Testis (tissue), 2 donors: ENCODE data around the gene SLC9C1.

Experiments used
- POLR2A ChIP-seq: fragments of 450-650 bp; IDR thresholded peaks from one replicate; pipeline ENCODE4 v1.6.1; 2017; ENCODE audit warnings: antibody characterized with exemption, mild to moderate bottlenecking, moderate library complexity
- TF ChIP-seq, protein P1 (sequence below), 3 experiments: fragments of 450-650 bp in 2 of 3; fragments of 200-600 bp in 1 of 3; sonication (generic) in 1 of 3; IDR thresholded peaks; one replicate each; pipeline ENCODE4 v1.5.1; 2016 to 2019; ENCODE audit warnings: antibody characterized with exemption in 3 of 3, mild to moderate bottlenecking in 2 of 3, moderate library complexity in 1 of 3

DNA sequence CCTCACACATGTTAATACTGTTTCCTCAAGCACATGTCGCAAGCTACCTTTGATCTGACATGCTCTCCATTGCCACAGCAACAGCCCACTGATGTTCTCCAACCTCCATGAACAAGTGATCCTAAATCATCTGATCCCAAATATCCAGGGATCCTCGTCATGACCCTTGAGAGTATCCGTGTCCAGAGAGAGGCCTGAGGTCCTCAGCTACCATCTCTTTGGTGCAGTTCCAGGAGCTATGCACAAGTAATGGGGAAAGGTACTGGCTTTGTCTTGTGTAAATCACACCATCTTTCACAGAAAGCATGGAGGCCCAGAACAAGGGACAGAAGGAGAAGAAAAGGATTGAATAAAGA is 163.4 kb downstream of the SLC9C1 start:
- TF ChIP-seq, protein P1, sequence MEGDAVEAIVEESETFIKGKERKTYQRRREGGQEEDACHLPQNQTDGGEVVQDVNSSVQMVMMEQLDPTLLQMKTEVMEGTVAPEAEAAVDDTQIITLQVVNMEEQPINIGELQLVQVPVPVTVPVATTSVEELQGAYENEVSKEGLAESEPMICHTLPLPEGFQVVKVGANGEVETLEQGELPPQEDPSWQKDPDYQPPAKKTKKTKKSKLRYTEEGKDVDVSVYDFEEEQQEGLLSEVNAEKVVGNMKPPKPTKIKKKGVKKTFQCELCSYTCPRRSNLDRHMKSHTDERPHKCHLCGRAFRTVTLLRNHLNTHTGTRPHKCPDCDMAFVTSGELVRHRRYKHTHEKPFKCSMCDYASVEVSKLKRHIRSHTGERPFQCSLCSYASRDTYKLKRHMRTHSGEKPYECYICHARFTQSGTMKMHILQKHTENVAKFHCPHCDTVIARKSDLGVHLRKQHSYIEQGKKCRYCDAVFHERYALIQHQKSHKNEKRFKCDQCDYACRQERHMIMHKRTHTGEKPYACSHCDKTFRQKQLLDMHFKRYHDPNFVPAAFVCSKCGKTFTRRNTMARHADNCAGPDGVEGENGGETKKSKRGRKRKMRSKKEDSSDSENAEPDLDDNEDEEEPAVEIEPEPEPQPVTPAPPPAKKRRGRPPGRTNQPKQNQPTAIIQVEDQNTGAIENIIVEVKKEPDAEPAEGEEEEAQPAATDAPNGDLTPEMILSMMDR (IDR thresholded peaks at IDR 0.05) = no peak
- TF ChIP-seq POLR2A = no peak
